IMR-90 (cell line): ENCODE results near the gene SNAPC4. TPM values are rescaled to one million over a fixed set of nuclear protein-coding genes. Genes with fewer than 3 reads are reported as not detected.

Experiments used
- ATAC-seq: fragments of 200-7000 bp; cut with Tn5 transposase; 2 replicates; pipeline ENCODE4 v1.9.1; 2020; ENCODE audit warnings: low read depth, mild to moderate bottlenecking, moderate library complexity
- BruUV-seq: library from RNA; stranded (reverse); fragments of 400-500 nt; replicated peaks from 2 replicates; lab custom pipeline; 2021; lab: Mats Ljungman, UMichigan
- CTCF ChIA-PET: fragments of 300-600 bp; formaldehyde crosslinking; extraction: SDS; loops from one replicate; lab custom pipeline; 2021; ENCODE audit warnings: antibody characterized with exemption; lab: Yijun Ruan, JAX
- POLR2A ChIA-PET: fragments of 300-600 bp; sonication (Branson Sonifier 250); formaldehyde crosslinking; loops from one replicate; lab custom pipeline; 2022; ENCODE audit warnings: antibody characterized with exemption; ENCODE audit not compliant: unreplicated experiment; lab: Charles Lee
- DNase-seq: peaks from one replicate; pipeline ENCODE4 v3.0.0; 2013
- H2AFZ ChIP-seq: replicated peaks from 2 replicates; pipeline ENCODE3; 2013; ENCODE audit warnings: low read length, mild to moderate bottlenecking; ENCODE audit not compliant: poor library complexity
- H2AK5ac ChIP-seq: 2 replicates; pipeline ENCODE4 v1.6.1; 2013; ENCODE audit warnings: low read depth, low read length, inconsistent platforms
- H2AK9ac ChIP-seq: replicated peaks from 2 replicates; pipeline ENCODE3; 2013; ENCODE audit warnings: mild to moderate bottlenecking, low read depth, low read length, moderate library complexity; ENCODE audit not compliant: poor library complexity
- H2BK120ac ChIP-seq: 2 replicates; pipeline ENCODE4 v1.6.1; 2013; ENCODE audit warnings: low read depth, low read length, inconsistent platforms
- H2BK15ac ChIP-seq: 3 replicates; pipeline ENCODE4 v1.6.1; 2013; ENCODE audit warnings: low read depth, low read length, inconsistent platforms
- H2BK20ac ChIP-seq: 2 replicates; pipeline ENCODE4 v1.6.1; 2013; ENCODE audit warnings: low read depth, mild to moderate bottlenecking, inconsistent platforms, low read length, moderate library complexity
- H2BK5ac ChIP-seq: 2 replicates; pipeline ENCODE4 v1.6.1; 2013; ENCODE audit warnings: mild to moderate bottlenecking, low read depth, low read length, inconsistent platforms; ENCODE audit not compliant: poor library complexity, severe bottlenecking
- H3K14ac ChIP-seq: replicated peaks from 2 replicates; pipeline ENCODE4 v1.6.1; 2013; ENCODE audit warnings: low read depth, low read length, inconsistent platforms
- H3K18ac ChIP-seq: 2 replicates; pipeline ENCODE4 v1.6.1; 2013; ENCODE audit warnings: low read depth, low read length, control low read depth
- H3K23ac ChIP-seq: 2 replicates; pipeline ENCODE4 v1.6.1; 2013; ENCODE audit warnings: low read depth, low read length, inconsistent platforms
- H3K27ac ChIP-seq: 2 replicates; pipeline ENCODE4 v1.5.1; 2013; ENCODE audit warnings: mild to moderate bottlenecking, control low read depth, low read length; ENCODE audit not compliant: insufficient read depth
- H3K27me3 ChIP-seq: 2 replicates; pipeline ENCODE4 v1.6.1; 2013; ENCODE audit warnings: low read length; ENCODE audit not compliant: control insufficient read depth, insufficient read depth
- H3K36me3 ChIP-seq: 2 replicates; pipeline ENCODE4 v1.6.1; 2013; ENCODE audit warnings: low read length, mixed read lengths; ENCODE audit not compliant: control insufficient read depth, insufficient read depth
- H3K4ac ChIP-seq: 2 replicates; pipeline ENCODE4 v1.6.1; 2013; ENCODE audit warnings: low read depth, low read length, inconsistent platforms
- H3K4me1 ChIP-seq: 2 replicates; pipeline ENCODE4 v1.6.1; 2013; ENCODE audit warnings: low read length, mixed read lengths; ENCODE audit not compliant: control insufficient read depth, insufficient read depth
- H3K4me2 ChIP-seq: 2 replicates; pipeline ENCODE4 v1.6.1; 2013; ENCODE audit warnings: low read depth, mild to moderate bottlenecking, control low read depth, low read length, moderate library complexity
- H3K4me3 ChIP-seq: 2 replicates; pipeline ENCODE4 v1.5.1; 2013; ENCODE audit warnings: low read depth, mild to moderate bottlenecking, control low read depth, low read length, moderate library complexity; ENCODE audit not compliant: insufficient read depth
- H3K56ac ChIP-seq: 2 replicates; pipeline ENCODE4 v1.6.1; 2013; ENCODE audit warnings: low read length, inconsistent platforms; ENCODE audit not compliant: insufficient read depth; ENCODE audit errors: extremely low read depth
- H3K79me1 ChIP-seq, 2 experiments: 2 replicates each; pipeline ENCODE4 v1.6.1; 2013; ENCODE audit warnings: low read length in 2 of 2, inconsistent platforms in 1 of 2, low read depth in 1 of 2
- H3K9ac ChIP-seq: 2 replicates; pipeline ENCODE4 v1.6.1; 2013; ENCODE audit warnings: low read depth, low read length, control low read depth
- H3K9me1 ChIP-seq: 2 replicates; pipeline ENCODE4 v1.6.1; 2013; ENCODE audit warnings: low read length, inconsistent platforms; ENCODE audit not compliant: insufficient read depth
- H3K9me3 ChIP-seq: 2 replicates; pipeline ENCODE4 v1.6.1; 2013; ENCODE audit warnings: low read length; ENCODE audit not compliant: control insufficient read depth, insufficient read depth
- H4K20me1 ChIP-seq: 2 replicates; pipeline ENCODE4 v1.6.1; 2013; ENCODE audit warnings: low read length, inconsistent platforms; ENCODE audit not compliant: insufficient read depth
- H4K5ac ChIP-seq: 2 replicates; pipeline ENCODE4 v1.6.1; 2013; ENCODE audit warnings: mild to moderate bottlenecking, low read depth, low read length, control low read depth
- H4K8ac ChIP-seq, 2 experiments: 2 replicates each; pipeline ENCODE4 v1.6.1; 2013; ENCODE audit warnings: low read depth in 2 of 2, low read length in 2 of 2, control low read depth in 1 of 2, inconsistent platforms in 1 of 2
- H4K91ac ChIP-seq: 2 replicates; pipeline ENCODE4 v1.6.1; 2013; ENCODE audit warnings: low read depth, low read length, inconsistent platforms; ENCODE audit not compliant: insufficient read depth
- BHLHE40 ChIP-seq: fragments of 150-350 bp; IDR thresholded peaks from 2 replicates; pipeline ENCODE4 v1.6.1; 2016; ENCODE audit warnings: mild to moderate bottlenecking, low read depth, low read length
- CHD1 ChIP-seq: IDR thresholded peaks from 2 replicates; pipeline ENCODE4 v1.6.1; 2012; ENCODE audit warnings: low read depth, low read length, improper control_type of control experiment
- NFE2L2 ChIP-seq: fragments of 150-350 bp; IDR thresholded peaks from 2 replicates; pipeline ENCODE4 v1.6.1; 2016; ENCODE audit warnings: low read depth, mild to moderate bottlenecking, low read length
- RCOR1 ChIP-seq: IDR thresholded peaks from 2 replicates; pipeline ENCODE4 v1.6.1; 2012; ENCODE audit warnings: mild to moderate bottlenecking, low read length, improper control_type of control experiment; ENCODE audit not compliant: insufficient replicate concordance
- WGBS, 2 experiments: methylation state at CpG; one replicate each; pipeline versions ENCODE4 v1.1.5 to v1.1.7; 2013; ENCODE audit warnings: missing lambda C conversion rate in 2 of 2; ENCODE audit not compliant: insufficient read length in 1 of 2; ENCODE audit errors: extremely low coverage in 2 of 2; 5-methylcytosine and 5-hydroxymethylcytosine counted together
- dilution Hi-C: fragments of 300-500 bp; cut with HindIII; formaldehyde crosslinking; loops from one replicate; pipeline ENCODE4 v1.14.3; 2018; ENCODE audit warnings: low sequenced_read_pairs; ENCODE audit not compliant: unreplicated experiment
- in situ Hi-C: fragments of 300-500 bp; cut with MboI; formaldehyde crosslinking; loops from 3 replicates; pipeline ENCODE4 v1.14.3; 2019; ENCODE audit warnings: low sequenced_read_pairs, inconsistent platforms, mixed read lengths
- intact Hi-C: fragments of 100-400 bp; cut with micrococcal nuclease; formaldehyde crosslinking; loops from 2 replicates; pipeline ENCODE4 v1.10.0; 2022
- polyA plus RNA-seq, 3 experiments: library from polyadenylated mRNA; depleted of rRNA; stranded (reverse); fragments of >200 nt; gene quantifications; 2 replicates each; pipeline ENCODE4 v1.2.3, GENCODE V29; 2012; ENCODE audit warnings: low replicate concordance in 1 of 3
- total RNA-seq: library from RNA; depleted of rRNA; stranded (reverse); fragments of >200 nt; gene quantifications from 2 replicates; pipeline ENCODE4 v1.2.3, GENCODE V29; 2012

The SNAPC4 gene
- total and polyA plus RNA-seq, 2 of the 4 experiments (the other 2 are of a cell fraction): 2.5 to 6.5 TPM

GRCh38 chr9:136423432-136424146 is 23.6 kb upstream of the SNAPC4 start:
- BruUV-seq: no TSS peak

More at GRCh38 chr9:136423432-136424146, 23.6 kb upstream of the SNAPC4 start:
- Histone ChIP-seq H3K18ac (no peak overlapping the region), H3K9me3 (no peaks in the 10 kb centered on the region), H4K20me1 (peaks cover 6% of the 10 kb centered on the region; the same call in 1 of the 2 replicates), H3K79me1 (no peaks in the 10 kb centered on the region; a peak in 1 of 4 replicates), H2BK15ac (no peak overlapping the region), H4K91ac (no peak overlapping the region), H2AFZ (no peak overlapping the region), H3K4ac (no peak overlapping the region), H3K27ac (no peak overlapping the region), H2BK5ac (no peak overlapping the region), H3K4me1 (no peaks in the 10 kb centered on the region), H3K56ac (no peak overlapping the region), H3K9me1 (no peaks in the 10 kb centered on the region), H3K23ac (no peak overlapping the region), H3K4me3 (no peak overlapping the region), H3K4me2 (no peak overlapping the region), H4K8ac (no peak overlapping the region), H4K5ac (no peak overlapping the region), H2BK120ac (no peak overlapping the region), H3K36me3 (peaks cover 57% of the 10 kb centered on the region), H3K27me3 (no peaks in the 10 kb centered on the region), H2AK9ac (no peak overlapping the region), H2BK20ac (no peak overlapping the region), H3K9ac (no peak overlapping the region), H3K14ac (no peak overlapping the region), H2AK5ac (no peak overlapping the region)
- TF ChIP-seq NFE2L2 (no peak), CHD1 (no peak), BHLHE40 (no peak), RCOR1 (no peak)
- ChIA-PET POLR2A (no interaction called here), CTCF (interaction anchor here (1.3 kb wide), 1 partner anchor 17 kb away, joined by 3 read pairs; no protein-coding TSS in a partner anchor)
- DNase-seq (no peak), ATAC-seq (no peak)
- 100% methylated on average over 7 of the region's 43 CpGs; no CpG with 5 or more reads in 1 of the 2 experiments for WGBS, 2 experiments
- dilution Hi-C loops (no loop called here), in situ Hi-C loops (no loop called here), intact Hi-C loops (no loop called here)
